IPS-11a (cell line): ENCODE results near the gene SMIM8.

Experiments used
- H3K4me3 ChIP-seq: one replicate; pipeline ENCODE4 v1.5.1; 2013; ENCODE audit warnings: low read depth, low read length, control low read depth

SMIM8 gene

DNA sequence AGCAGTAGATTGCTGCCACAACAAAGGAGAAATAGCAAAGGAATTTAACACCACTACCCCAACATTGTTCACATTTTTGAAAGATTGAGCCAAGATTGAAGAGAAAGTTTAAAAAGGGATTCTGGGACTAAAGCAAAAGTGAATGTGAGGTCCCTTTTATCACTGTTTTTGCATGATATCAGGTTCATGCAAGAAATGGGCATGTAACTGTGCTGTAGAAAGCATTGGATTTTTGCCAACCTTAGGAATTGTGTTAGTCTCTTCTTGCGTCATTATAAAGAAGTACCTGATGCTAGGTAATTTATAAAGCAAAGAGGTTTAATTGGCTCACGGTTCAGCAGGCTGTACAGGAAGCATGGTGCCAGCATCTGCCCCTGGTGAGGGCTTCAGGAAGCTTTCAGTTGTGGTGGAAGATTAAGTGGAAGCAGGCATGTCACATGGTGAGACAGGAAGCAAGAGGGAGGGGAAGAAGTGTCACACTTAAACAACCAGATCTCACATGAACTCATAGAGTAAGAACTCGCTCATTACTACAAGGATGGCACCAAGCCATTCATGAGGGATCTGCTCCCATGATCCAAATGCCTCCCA is 11.3 kb downstream of the SMIM8 start:
- no peak overlapping the region for H3K4me3 ChIP-seq

DNA sequence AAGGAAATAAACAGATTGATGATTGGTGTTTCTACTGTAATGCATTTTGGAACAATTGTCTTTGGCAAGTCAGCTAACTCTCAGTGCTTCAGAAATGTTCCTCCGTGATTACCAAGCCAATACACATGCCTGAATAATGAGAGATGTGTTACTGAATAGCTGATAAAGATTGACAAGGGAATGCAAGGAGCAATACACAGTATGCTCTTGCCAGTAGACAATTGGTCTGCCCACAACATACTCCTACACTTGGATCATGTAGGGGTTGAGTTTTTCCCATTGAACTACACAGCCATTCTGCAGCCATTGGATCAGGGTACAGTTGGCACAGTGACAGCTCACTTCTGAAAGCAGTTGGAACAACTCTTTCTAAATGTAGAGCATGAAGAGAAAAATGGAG is 12.3 kb downstream of the SMIM8 start:
- no peak overlapping the region for H3K4me3 ChIP-seq

DNA sequence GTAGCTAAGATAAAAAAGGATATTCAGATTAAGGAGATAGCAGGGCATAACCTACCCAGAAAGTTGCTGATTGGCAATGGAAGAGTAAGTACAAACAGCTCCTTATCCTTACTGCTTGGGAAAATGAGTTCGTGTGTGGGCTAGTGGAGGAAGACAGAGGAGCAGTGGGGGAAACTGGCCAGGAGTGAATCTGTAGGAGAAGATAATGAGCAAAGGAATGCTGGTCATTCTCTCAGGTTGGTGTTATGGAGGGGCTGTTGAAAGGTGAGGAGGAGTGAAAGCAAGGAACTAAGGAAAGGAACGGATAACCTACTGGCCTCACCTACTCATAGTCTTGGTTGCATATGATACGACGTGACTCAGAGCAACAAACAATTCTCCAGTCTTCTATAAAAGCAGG is 14.0 kb downstream of the SMIM8 start:
- H3K4me3 ChIP-seq, result no peak overlapping the region

DNA sequence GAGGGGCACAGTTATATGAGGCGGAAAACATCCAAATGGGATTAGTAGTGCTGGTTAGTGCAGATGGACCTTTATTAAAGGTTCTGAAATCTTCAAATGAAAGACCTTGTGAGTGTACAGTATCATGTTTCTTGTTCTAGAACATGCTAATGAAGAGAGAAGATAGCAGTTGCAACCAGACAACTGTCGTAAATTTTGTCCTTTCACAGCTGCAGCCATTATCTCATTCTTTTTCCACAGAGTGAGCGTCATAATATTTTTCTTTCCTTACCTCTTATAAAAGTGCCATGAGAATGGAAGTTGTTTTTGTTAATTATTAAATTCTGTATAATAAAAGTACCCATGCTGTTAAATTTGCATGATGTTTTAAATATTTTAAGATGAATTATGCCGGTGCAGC is 17.8 kb downstream of the SMIM8 start:
- no peak overlapping the region for H3K4me3 ChIP-seq

DNA sequence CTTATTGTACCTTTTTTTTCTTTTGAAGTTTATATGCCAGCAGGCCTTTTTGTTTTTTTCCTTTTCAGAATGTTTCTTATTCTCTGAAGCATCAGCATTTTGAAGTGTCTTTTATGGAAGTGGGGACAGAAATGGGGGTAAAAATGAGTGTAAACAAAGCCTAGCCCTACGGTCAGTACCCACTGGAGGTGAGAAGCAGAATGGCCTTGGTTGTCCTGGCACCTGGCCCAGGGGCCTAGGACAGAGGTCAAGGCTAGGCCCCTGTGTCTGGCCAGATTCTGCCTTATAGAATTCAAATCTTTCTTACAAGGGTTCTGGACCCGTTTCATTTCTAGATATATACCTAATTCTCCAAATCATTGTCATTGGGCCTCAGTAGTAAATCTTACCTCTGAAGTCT is 18.8 kb downstream of the SMIM8 start:
- no peak overlapping the region for H3K4me3 ChIP-seq

DNA sequence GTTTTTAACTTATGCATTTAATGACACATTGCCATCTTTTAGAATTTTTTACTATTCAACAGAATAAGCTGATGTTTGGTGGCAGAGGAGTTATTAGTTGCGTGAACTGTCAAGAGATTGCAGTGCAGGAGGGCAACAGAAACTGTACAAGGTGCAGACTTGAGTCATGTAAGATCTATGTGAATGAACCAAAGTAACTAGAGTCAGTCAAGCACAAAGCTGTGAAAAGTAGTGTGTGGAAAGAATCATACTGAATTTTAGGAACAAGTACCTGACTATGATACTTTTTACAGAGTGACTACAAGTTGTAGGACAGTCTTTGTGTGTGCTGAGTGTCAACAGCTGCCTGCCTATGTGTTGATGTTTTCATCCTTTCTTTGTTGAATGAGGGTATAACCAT is 19.5 kb downstream of the SMIM8 start:
- no peak overlapping the region for H3K4me3 ChIP-seq

DNA sequence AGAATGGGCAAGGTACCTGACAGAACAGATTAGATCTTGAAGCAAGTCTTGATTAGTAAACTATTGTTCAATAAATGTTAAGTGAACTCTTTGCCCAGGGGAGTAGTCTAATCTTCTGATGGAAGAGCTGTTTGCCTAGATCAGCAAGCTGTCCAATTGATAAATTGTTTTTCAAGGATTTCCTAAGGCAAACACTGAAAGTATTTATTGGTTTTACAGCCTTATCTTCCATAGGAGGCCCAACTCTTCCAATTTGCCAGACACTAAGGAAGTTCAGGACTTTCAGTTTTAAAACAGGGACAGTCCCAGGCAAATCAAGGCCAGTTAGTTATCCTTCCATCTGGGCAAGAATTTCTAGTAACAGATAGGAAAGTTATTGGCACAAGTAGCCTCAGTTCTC is 20.4 kb downstream of the SMIM8 start:
- H3K4me3 ChIP-seq, result no peak overlapping the region

DNA sequence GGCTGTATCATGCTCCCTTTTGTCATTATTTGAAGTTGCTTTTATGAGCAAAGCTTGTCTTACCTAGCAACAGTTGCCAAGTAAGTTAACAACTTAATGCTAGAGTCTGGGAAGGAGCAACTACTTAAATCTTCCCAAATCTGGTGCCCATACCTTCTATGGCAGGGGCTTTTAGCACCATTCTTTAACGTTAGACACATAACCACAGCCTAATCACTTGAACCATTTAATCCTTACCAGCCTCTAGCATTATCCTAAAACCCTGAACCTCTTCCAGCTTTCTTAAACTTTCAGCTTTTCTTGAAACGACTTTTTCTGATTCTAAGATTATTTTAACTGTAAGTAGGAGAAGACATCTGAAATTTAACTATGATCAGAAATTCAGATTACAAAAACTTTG is 22.3 kb downstream of the SMIM8 start, which contains the start of gene C6orf163:
TSS of gene C6orf163 (plus strand) at position 83 of the 400 bp plus-strand sequence. CDS start at position 370, 287 bp downstream.
- no peak within 1 kb of the TSS for H3K4me3 ChIP-seq

DNA sequence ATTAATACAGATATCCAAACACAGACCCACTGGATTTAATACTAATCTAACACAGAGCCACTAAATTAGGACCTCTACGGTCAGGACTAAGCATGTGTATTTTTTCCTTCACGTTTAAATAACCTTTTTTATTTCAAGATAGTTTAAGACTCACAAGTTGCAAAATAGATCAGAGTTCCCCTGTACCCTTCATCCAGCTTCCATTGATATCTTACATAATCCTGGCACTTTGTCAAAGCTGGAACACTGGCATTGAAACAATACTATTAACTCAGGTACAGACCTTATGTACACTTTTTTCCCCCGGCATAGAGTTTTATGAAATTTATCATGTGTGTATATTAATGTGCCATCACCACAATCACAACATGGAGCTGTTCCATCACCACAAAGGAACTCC is 24.3 kb downstream of the SMIM8 start:
- H3K4me3 ChIP-seq, result no peak overlapping the region

DNA sequence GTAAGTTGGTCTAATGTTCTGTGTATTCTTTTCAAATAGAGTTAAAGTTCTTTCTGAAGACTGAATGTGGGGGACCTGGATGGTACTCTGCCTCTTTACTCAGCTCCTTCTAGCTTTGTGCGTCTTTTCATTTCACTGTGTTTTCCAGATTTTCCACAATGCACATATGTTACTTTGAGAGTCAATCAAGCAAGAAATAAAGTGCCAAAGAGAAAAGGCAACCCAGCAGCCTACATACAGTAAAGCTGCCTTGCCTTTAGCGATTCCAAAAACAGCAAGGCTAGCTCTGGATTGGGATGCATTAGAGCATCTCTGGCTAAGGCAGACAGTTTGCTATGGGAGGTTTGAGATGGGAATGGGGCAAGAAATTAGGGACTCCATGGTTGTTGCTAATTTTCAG is 27.5 kb downstream of the SMIM8 start:
- no peak overlapping the region for H3K4me3 ChIP-seq

DNA sequence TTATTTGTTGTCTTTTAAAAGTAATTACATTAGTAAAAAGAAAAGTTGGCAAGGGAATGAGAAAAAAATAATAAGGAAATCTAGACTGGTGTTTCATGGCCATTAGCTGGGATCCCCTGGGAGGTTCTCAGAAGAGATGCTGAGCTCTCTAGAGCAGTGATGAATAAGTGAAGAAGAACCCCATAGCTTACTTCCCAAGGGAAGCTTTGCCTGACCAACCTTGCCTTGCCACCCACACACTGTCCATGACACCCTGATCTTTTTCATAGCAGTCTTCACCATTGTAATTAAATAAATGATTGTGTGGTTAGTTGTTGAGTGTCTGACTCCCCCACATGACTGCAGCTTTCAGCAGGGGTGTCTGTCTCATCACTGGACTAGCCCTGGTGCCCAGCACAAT is 28.1 kb downstream of the SMIM8 start:
- no peak overlapping the region for H3K4me3 ChIP-seq

DNA sequence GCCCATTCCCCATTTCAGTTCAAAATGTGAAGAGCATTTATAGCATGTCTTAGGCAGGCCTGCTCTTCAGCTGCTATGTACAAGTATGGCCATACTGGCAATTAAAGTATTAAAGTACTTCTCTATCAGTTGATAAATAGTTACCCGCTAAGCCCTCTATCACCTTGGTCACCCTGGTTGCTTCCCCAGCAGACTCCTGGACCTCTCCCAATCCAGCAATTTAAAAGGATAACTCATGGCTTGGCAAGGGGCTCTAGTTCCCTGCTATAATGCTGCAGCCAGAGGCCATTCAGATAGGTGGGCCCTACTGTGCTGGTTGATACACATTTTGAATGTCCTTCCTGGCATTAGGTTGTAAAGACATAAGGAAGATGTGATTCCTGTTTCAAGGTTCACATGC is 29.2 kb downstream of the SMIM8 start:
- no peak overlapping the region for H3K4me3 ChIP-seq

DNA sequence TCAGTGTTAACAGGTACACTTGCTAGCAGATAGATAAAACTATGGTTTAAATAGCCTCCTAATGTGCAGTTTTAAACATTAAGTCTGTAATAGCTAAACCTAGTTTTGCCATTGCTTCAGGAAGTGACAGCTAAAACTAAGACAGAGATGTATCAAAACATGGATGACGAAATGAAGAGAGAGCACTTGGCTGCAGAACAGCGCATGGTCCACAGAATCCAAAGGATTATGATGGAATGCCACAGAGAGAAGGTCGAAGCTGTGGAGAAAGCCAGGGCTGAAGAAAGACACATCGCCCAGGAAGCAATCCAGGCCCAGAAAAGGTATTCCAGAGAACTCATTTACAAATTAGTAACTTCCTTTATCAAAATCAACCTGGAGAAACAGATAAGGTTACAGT is 33.8 kb downstream of the SMIM8 start:
- no peak overlapping the region for H3K4me3 ChIP-seq

DNA sequence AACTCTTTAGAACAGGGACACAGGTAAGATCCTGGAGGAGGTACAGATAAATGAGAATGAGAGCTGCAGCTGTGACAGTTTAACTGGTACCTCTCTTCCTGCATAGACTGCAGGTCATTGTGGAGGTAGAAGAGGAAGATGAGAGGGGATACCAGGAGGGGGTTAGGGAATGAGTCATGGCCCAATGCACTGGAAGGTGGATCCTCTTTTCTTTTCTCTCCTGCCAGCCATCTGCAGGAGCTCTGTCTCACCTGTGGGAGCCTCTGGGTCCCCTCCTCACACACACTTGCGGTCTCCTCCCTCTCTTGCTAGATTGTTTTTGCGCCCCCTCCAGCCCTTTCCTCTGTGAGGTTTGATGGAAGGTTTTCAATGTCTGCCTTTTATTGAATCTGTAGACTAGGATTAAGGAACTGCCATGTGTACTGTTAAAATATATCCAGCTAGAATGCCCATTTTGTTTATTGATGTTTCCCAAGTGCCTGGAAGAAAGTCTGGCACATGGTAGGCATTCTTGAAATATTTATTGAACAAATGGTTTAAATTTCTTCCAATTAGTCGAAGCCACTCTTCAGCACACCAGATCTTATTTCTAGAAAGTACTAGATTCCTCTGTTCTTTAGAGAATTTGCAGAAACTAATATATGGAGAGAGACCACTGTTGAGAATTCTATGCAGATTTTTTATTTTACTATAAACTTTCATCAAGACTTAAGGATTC is 35.2 kb downstream of the SMIM8 start:
- no peak overlapping the region for H3K4me3 ChIP-seq

DNA sequence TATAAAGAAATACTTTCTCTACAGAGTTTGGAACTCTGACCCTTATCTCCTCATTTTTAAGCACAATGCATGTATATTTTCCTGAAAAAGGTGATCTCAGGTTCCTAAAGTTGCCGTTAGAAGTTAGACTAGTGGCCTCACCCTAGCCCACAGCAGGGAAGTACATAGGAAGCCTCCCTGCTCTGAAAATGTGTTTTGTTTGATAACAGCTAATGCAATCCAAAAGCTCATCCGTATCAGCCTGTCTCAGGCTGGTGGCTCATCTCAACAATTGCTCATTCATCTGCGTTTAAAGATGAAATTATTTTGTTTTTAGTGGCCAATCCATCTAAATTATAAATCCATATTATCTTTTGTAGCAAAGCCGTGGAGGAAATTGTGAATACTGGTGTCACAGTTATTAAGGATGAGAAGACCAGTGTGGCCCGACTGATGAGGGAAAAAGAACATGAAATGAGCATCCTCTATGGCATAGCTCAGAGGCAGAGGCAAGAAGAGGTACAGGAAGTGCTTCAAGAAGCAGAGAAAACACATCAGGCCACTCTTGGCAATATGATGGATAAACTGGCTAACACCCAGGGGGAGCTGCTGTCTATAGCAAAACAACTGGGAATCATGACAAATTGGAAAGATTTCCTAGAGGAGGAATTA is 42.3 kb downstream of the SMIM8 start:
- H3K4me3 ChIP-seq, result no peak overlapping the region

DNA sequence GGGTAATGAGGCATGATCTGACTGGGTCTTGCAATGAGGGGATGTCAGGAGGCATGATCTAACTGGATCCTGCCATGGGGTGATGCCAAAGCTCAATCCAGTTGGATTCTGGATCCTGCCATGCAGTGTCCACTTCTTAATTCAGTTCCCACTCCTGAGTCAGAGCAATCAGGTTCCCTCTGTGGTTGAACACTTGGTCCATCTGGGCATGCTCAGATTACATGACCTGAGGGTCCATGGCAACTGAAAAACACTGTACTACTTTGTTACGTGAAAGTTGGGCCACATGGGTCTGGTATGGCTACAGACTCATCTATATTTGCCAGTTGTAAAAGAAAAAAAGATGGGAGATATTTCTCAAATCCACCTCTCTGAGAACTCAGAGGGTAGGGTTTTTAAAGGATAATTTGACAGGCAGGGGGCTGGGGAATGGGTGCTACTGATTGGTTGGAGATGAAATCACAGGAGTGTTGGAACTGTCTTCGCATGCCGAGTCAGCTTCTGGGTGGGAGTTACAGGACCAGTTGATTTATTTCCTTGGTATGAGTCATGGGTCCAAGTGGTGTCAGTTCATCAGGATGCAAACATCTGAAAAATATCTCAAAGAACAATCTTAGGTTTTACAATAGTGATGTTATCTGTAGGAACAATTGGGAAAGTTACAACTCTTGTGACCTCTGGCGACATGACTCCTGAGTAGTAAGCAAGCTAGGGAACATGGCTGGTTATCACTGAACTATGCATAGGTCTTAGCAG is 43.9 kb downstream of the SMIM8 start:
- H3K4me3 ChIP-seq, result no peak overlapping the region

DNA sequence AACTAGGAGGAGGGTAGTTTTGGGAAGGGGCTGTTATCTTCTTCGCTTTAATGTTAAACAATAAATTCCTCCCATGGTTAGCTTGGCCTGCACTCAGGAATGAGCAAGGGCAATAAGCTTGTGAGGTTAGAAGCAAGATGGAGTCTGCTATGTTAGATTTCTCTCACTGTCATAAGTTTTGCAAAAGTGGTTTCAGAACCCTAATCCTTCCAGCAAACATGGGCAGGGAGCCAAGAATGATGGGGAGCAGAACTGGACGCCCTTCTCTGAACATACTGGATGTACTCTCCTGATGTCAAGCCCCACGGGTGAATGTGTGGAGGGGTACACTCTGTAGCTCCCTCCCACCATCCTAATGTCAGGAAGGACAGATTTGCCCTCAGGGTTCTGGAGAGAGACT is 44.5 kb downstream of the SMIM8 start:
- H3K4me3 ChIP-seq, result no peak overlapping the region

DNA sequence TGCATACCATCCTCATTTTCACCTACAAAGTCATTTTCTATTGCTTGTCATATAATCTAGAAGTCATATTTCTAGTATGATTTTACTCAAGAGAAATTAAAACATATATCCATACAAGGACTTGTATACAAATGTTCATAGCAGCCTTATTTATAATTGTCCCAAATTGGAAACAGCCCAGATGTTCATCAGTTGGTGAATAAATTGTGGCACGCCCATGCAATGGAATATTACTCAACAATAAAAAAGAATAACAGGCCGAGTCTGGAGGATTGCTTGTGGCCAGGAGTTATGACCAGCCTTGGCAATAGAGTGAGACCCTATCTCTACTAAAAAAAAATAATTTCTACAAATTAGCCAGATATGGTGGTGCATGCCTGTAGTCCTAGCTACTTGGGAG is 51.0 kb downstream of the SMIM8 start:
- H3K4me3 ChIP-seq, result no peak overlapping the region

DNA sequence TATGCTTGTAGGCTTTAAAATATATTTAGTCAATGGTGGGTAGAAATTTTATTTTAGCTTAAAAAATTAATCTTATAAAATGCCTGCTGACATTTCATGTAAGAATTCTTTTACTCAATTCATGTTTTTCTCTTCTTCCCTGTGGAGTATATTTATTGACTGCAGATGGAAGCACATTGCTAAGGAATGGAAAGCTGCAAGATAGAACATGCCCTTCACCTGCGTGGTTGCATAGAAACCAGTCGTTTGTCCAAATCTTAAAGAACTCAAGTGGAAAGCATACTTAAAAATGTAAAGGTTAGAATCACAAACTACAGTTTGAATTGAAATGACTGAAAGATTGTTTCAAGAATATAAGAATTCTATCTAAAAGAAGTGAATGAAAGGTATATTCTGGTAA is 52.9 kb downstream of the SMIM8 start:
- H3K4me3 ChIP-seq, result no peak overlapping the region

DNA sequence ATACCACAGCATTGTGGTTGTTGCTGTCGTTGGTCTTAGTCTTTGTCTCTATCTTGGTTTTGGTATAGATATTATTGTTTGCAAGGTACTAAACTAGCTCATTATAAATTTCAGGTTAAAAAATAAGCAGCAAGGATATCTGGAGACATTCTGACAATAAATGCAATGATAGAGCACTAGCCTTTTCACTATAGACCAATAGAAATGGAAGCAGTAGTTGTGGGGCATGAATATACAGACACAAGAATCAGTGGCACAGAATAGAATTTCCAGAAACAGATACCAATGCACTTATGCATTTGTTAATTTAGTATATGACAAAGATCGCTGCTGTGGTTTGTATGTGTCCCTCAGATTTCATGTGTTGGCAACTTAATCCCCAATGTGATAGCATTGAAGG is 54.3 kb downstream of the SMIM8 start:
- no peak overlapping the region for H3K4me3 ChIP-seq

DNA sequence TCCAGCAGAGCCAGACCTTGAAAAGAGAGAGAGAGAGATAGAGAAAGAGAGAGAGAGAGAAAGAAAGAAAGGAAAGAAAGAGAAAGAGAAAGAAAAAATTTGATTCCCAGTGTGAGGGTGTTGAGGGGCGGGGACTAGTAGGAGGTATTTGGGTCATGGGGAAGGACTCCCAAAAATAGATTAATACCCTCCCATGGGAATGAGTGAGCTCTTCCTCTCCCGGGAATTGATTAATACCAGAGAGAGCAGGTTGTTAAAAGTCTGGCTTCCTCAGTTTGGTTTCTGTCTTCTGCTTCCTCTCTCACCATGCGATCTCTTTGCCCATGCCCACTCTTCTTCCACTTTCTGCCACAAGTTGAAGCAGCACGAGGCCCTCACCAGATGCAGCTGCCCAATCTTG is 56.6 kb downstream of the SMIM8 start:
- no peak overlapping the region for H3K4me3 ChIP-seq

DNA sequence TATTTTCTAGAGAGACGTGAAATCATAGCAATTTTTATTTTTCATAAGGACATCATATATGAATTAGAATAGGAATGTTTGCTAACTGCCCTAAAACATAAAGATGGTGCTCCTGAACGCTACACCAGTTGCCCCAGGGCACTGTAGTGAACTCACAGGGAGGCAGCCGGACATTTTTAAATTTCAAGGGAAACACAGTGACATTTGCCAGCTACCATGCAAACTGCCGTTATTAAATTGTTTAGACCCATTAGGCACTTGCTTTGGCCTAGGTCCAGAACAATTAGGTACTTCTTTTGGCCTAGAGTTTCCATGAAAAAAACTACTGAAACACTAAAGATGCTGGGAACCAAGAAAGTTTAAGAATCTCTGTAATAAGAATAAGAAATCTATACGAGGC is 60.5 kb downstream of the SMIM8 start:
- no peak overlapping the region for H3K4me3 ChIP-seq
